BLaER1 treated with 17β-estradiol and CSF1 and Interleukin-3, amounts not matched to agents 10 nM and 100 nM (cell line): Measurements from ENCODE around the gene PCDH1.

Experiments
- H3K27ac ChIP-seq, 11 experiments: shearing (Covaris generic); formaldehyde crosslinking; 2 replicates each; pipeline ENCODE4 v1.8.1; 2022
- H3K27me3 ChIP-seq, 11 experiments: shearing (Covaris generic); formaldehyde crosslinking; 2 replicates each; pipeline ENCODE4 v1.8.1; 2022
- H3K36me3 ChIP-seq, 11 experiments: shearing (Covaris generic); formaldehyde crosslinking; 2 replicates each; pipeline ENCODE4 v1.8.1; 2022
- H3K4me1 ChIP-seq, 10 experiments: shearing (Covaris generic); formaldehyde crosslinking; 2 replicates each; pipeline ENCODE4 v1.8.1; 2022
- H3K4me2 ChIP-seq, 11 experiments: shearing (Covaris generic); formaldehyde crosslinking; 2 replicates each; pipeline ENCODE4 v1.8.1; 2022
- H3K4me3 ChIP-seq, 10 experiments: shearing (Covaris generic); formaldehyde crosslinking; 2 replicates each; pipeline ENCODE4 v1.8.1; 2022
- H3K9ac ChIP-seq, 11 experiments: shearing (Covaris generic); formaldehyde crosslinking; 2 replicates each; pipeline ENCODE4 v1.8.1; 2022
- H3K9me3 ChIP-seq, 11 experiments: shearing (Covaris generic); formaldehyde crosslinking; replicated peaks in 1 of 11; 2 replicates each; pipeline ENCODE4 v1.8.1; 2022
- H4K20me1 ChIP-seq, 11 experiments: shearing (Covaris generic); formaldehyde crosslinking; 2 replicates each; pipeline ENCODE4 v1.8.1; 2022
- Cebpa-rat ChIP-seq, 11 experiments: shearing (Covaris generic); IDR thresholded peaks; 2 replicates each; pipeline ENCODE4 v1.8.1; 2022

The PCDH1 gene

DNA sequence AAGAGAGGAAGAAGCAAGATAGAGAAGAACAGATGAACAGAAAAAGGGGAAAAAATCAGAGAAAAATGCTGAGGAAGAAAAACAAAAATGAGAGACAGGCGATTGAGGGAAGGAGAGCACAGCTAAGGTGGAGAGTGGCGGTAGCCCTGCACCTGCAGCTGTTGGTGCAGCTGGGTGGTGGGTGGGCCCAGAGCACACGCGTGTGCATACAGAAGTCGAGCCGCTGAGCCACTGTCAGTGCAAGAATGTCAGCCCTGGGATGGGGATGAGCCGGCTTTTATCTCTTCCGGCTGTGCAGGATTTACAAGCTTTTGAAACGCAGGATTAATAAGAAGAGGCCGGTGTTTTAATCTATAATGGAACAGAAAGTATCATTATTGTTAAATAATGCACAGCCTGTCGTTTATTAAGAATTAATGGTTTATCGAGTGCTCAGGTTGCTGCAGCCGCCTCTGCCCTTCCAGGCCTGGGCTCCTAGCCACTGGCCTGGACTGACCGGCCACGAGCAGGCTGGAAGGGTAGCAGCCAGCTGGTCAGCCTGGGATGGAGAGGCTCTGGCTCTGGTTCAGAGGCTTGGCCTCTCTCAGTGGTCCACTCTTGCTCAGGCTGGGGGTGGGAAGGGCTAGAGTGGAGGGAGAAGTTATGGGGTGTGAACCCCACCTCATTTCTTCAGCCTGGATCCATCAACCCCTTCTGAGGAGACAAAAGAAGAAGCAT, 68.7 kb downstream of the PCDH1 start:
- no peak for TF ChIP-seq Cebpa-rat (IDR thresholded peaks at IDR 0.05)
- H3K4me1 ChIP-seq = peaks cover 0 to 33% (median 25%) of the 10 kb centered on the region in 10 experiments; a peak in 17 of 20 replicates

DNA sequence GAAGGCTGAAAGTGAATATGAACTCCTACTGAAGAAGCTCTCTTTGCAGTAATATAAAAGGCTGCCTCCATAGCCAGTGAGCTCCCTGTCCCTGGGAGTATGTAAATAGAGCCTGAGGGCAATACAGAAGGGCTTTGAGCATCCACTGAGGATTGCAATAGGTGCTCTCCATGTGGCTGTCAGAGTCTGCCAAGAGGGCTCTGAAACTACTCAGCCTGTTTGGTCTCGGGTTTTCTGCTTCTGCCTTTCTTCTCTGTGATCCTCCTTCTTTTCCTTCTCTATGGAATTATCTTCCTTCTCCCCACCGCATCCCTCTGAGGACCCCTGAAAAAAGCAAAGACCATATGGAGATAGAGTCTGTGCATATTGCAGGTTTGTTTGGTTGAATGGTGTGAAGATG, 69.4 kb downstream of the PCDH1 start:
- peaks cover 0 to 26% (median 19%) of the 10 kb centered on the region in 10 experiments; a peak in 17 of 20 replicates for H3K4me1 ChIP-seq
- no peak for TF ChIP-seq Cebpa-rat (IDR thresholded peaks at IDR 0.05)
- H3K27ac ChIP-seq = no peak overlapping the region

More for the DNA sequence above, 68.7 kb downstream of the PCDH1 start:
- Histone ChIP-seq H4K20me1 (peaks cover 0 to 7% (median 0%) of the 10 kb centered on the region in 11 experiments; a peak in 3 of 22 replicates), H3K4me3 (no peak overlapping the region), H3K27me3 (no peaks in the 10 kb centered on the region; a peak in 2 of 22 replicates), H3K4me2 (no peak overlapping the region; a peak in 1 of 22 replicates), H3K9me3 (no peaks in the 10 kb centered on the region), H3K36me3 (no peaks in the 10 kb centered on the region), H3K9ac (no peak overlapping the region), H3K27ac (no peak overlapping the region)

DNA sequence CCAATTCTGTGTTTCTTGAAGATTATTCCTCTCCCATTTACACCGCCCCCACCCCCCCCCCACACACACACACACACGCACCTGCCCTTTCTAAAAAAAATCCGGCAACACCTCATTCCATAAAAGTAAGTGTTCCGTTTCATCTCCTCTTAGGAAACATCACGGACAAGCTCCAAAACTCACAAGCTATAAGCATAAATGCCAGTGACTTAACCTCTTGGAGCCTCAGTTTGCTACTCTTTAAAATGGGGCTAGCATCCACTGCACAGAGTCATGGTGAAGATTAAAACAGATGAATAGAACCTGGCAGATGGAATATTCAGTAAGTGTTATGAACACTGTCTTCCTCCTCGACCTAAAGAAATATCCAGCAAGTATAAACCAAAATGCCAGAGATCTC, 70.5 kb downstream of the PCDH1 start:
- H4K20me1 ChIP-seq = peaks cover 0 to 7% (median 0%) of the 10 kb centered on the region in 11 experiments; a peak in 3 of 22 replicates
- no peak overlapping the region for H3K4me3 ChIP-seq
- H3K4me1 ChIP-seq = peaks cover 0 to 22% (median 18%) of the 10 kb centered on the region in 10 experiments; a peak in 17 of 20 replicates
- H3K36me3 ChIP-seq = no peaks in the 10 kb centered on the region
- H3K4me2 ChIP-seq = no peak overlapping the region
- no peaks in the 10 kb centered on the region; a peak in 2 of 22 replicates for H3K27me3 ChIP-seq
- H3K9ac ChIP-seq = no peak overlapping the region
- H3K9me3 ChIP-seq = no peaks in the 10 kb centered on the region
- H3K27ac ChIP-seq = no peak overlapping the region
- no peak for TF ChIP-seq Cebpa-rat (IDR thresholded peaks at IDR 0.05)

More for the DNA sequence above, 69.4 kb downstream of the PCDH1 start:
- Histone ChIP-seq H3K4me3 (no peak overlapping the region), H4K20me1 (peaks cover 0 to 7% (median 0%) of the 10 kb centered on the region in 11 experiments; a peak in 3 of 22 replicates), H3K36me3 (no peaks in the 10 kb centered on the region), H3K9me3 (no peaks in the 10 kb centered on the region), H3K4me2 (peak overlapping the region in 9 of 11 experiments; percentile 4 to 49 (median 22); a peak in 10 of 22 replicates), H3K9ac (no peak overlapping the region), H3K27me3 (no peaks in the 10 kb centered on the region; a peak in 2 of 22 replicates)

GRCh38 chr5:141807329-141807728, 70.9 kb downstream of the PCDH1 start:
- H3K9ac ChIP-seq = no peak overlapping the region

DNA sequence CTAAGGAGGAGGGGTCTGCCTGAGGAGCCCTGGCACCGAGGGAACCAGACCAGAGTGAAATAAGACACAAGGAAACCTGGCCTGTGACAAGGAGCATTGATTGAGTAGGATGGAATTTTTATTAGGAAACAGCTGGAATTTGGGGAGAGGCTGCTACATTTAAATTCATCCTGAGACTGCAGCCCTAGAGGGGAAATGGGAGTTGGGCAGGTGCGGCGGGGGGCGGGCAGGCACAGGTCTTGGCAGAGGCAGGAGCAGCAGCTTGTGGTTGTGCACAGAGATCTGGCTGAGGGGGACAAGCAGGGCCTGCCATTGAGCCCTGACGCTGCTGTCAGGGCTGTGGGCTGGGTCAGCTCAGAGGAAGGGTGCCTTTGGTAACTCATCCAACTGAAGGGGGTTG, 71.6 kb downstream of the PCDH1 start:
- Histone ChIP-seq H3K27me3 (no peaks in the 10 kb centered on the region; a peak in 2 of 22 replicates), H3K4me3 (no peak overlapping the region), H4K20me1 (peaks cover 0 to 7% (median 0%) of the 10 kb centered on the region in 11 experiments; a peak in 3 of 22 replicates), H3K36me3 (no peaks in the 10 kb centered on the region), H3K9ac (no peak overlapping the region), H3K9me3 (no peaks in the 10 kb centered on the region), H3K4me2 (peak overlapping the region in 8 of 11 experiments; percentile 21 to 61 (median 44); a peak in 13 of 22 replicates), H3K4me1 (peaks cover 0 to 22% (median 18%) of the 10 kb centered on the region in 10 experiments; a peak in 17 of 20 replicates), H3K27ac (no peak overlapping the region)
- no peak for TF ChIP-seq Cebpa-rat (IDR thresholded peaks at IDR 0.05)

More at GRCh38 chr5:141807329-141807728, 70.9 kb downstream of the PCDH1 start:
- Histone ChIP-seq H3K36me3 (no peaks in the 10 kb centered on the region), H3K4me2 (no peak overlapping the region), H3K4me3 (no peak overlapping the region), H4K20me1 (peaks cover 0 to 7% (median 0%) of the 10 kb centered on the region in 11 experiments; a peak in 3 of 22 replicates), H3K27ac (no peak overlapping the region), H3K27me3 (no peaks in the 10 kb centered on the region; a peak in 2 of 22 replicates), H3K9me3 (no peaks in the 10 kb centered on the region), H3K4me1 (peaks cover 0 to 22% (median 18%) of the 10 kb centered on the region in 10 experiments; a peak in 17 of 20 replicates)
- no peak for TF ChIP-seq Cebpa-rat (IDR thresholded peaks at IDR 0.05)

GRCh38 chr5:141805874-141806595, 72.2 kb downstream of the PCDH1 start:
- H3K27me3 ChIP-seq = no peaks in the 10 kb centered on the region; a peak in 2 of 22 replicates
- no peak overlapping the region for H3K27ac ChIP-seq
- peaks cover 0 to 7% (median 0%) of the 10 kb centered on the region in 11 experiments; a peak in 3 of 22 replicates for H4K20me1 ChIP-seq
- peak overlapping the region in 8 of 11 experiments; percentile 21 to 61 (median 44); a peak in 13 of 22 replicates for H3K4me2 ChIP-seq
- H3K36me3 ChIP-seq = no peaks in the 10 kb centered on the region
- no peaks in the 10 kb centered on the region for H3K9me3 ChIP-seq
- peaks cover 0 to 22% (median 18%) of the 10 kb centered on the region in 10 experiments; a peak in 17 of 20 replicates for H3K4me1 ChIP-seq
- TF ChIP-seq Cebpa-rat (IDR thresholded peaks at IDR 0.05) = no peak
- H3K4me3 ChIP-seq = no peak overlapping the region
- H3K9ac ChIP-seq = no peak overlapping the region; a peak in 1 of 22 replicates

DNA sequence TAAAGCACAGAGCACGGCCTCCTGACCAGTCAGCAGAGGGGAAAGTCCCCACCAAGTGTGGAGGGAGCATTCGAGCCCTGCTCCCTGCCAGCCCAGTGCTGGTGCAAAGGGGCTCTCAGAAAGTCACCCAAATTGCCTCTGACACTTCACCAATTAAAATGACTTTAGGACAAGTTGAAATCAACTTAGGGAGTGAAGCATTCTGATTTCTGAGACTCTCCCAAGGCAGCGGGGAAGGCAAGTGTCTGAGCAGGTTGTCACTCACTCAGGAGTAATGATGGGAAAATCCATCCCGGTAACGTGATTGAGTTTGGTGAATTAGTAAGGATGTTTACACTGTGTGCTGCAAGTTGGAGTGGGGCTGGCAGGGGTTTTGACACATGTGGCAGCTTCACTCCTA, 73.7 kb downstream of the PCDH1 start:
- peaks cover 0 to 7% (median 0%) of the 10 kb centered on the region in 11 experiments; a peak in 3 of 22 replicates for H4K20me1 ChIP-seq
- H3K27me3 ChIP-seq = no peaks in the 10 kb centered on the region; a peak in 2 of 22 replicates
- H3K4me2 ChIP-seq = no peak overlapping the region
- no peak for TF ChIP-seq Cebpa-rat (IDR thresholded peaks at IDR 0.05)
- H3K36me3 ChIP-seq = no peaks in the 10 kb centered on the region
- H3K4me3 ChIP-seq = no peak overlapping the region
- no peaks in the 10 kb centered on the region for H3K9me3 ChIP-seq
- H3K4me1 ChIP-seq = peaks cover 0 to 22% (median 18%) of the 10 kb centered on the region in 10 experiments; a peak in 17 of 20 replicates
- no peak overlapping the region for H3K27ac ChIP-seq
- no peak overlapping the region for H3K9ac ChIP-seq
